ENCODE data around the gene PAQR5.
"Not testable (repeated sequence)": the region's sequence is repeated elsewhere in the genome, so short reads cannot be mapped to it uniquely, and the experiment has no call there.

The PAQR5 gene

DNA sequence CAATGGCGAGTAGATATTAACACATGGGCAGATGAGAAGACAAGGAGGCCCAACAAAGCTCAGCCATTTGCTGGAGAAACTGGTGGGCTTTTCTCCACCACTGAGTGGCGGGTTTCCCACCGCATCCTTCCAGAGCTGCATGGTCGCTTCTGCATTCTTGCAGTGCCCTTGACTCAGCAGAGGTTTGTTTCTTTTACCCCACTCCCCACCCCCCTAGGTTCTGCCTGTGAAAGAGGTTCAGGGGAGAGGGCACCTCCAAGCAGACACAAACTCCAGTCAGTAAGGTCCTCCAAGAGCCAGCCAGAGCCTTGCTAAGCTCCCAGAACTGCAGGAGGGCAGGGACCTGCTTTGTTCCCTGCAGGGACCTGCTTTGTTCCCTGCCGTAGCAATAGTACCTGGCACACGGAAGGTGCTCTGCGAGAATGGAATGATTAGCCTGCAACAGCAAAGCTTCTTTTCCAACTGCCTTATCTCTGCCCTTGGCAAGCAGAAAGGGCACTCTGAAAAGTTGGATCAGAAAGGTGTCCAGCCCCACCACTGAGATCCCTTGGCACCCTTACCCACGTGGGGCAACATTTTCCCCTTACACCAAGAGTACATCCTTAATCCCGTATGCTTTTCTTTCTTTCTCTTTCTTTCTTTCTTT, 1.4 kb downstream of the PAQR5 start:
- in situ Hi-C loops (cut with MboI; ENCODE audit: low pct_unique_long_range_greater_than_20kb, low sequenced_read_pairs, unreplicated experiment), result no loop called here
- no peak for DNase-seq (ENCODE audit: low spot score)
- TF ChIP-seq, protein P1, sequence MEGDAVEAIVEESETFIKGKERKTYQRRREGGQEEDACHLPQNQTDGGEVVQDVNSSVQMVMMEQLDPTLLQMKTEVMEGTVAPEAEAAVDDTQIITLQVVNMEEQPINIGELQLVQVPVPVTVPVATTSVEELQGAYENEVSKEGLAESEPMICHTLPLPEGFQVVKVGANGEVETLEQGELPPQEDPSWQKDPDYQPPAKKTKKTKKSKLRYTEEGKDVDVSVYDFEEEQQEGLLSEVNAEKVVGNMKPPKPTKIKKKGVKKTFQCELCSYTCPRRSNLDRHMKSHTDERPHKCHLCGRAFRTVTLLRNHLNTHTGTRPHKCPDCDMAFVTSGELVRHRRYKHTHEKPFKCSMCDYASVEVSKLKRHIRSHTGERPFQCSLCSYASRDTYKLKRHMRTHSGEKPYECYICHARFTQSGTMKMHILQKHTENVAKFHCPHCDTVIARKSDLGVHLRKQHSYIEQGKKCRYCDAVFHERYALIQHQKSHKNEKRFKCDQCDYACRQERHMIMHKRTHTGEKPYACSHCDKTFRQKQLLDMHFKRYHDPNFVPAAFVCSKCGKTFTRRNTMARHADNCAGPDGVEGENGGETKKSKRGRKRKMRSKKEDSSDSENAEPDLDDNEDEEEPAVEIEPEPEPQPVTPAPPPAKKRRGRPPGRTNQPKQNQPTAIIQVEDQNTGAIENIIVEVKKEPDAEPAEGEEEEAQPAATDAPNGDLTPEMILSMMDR (IDR thresholded peaks at IDR 0.05; ENCODE audit: extremely low read depth, insufficient read depth, missing control alignments), result no peak

DNA sequence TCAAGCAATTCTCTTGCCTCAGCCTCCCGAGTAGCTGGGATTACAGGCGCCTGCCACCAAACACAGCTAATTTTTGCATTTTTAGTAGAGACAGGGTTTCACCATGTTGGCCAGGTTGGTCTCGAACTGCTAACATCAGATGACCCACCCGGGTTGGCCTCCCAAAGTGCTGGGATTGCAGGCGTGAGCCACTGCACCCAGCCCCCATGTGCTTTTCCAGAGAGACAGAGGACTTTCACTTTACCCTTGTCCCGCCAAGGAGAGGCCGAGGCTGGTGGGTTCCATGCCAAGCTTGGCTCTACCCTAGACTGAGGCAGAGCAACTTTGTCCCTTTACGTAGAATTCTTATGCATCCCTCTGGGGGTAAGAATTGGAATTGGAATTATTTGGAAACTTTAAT, 2.4 kb downstream of the PAQR5 start:
- in situ Hi-C loops (cut with MboI; ENCODE audit: low pct_unique_long_range_greater_than_20kb, low sequenced_read_pairs, unreplicated experiment); DNase-seq (ENCODE audit: low spot score): not testable (repeated sequence)

DNA sequence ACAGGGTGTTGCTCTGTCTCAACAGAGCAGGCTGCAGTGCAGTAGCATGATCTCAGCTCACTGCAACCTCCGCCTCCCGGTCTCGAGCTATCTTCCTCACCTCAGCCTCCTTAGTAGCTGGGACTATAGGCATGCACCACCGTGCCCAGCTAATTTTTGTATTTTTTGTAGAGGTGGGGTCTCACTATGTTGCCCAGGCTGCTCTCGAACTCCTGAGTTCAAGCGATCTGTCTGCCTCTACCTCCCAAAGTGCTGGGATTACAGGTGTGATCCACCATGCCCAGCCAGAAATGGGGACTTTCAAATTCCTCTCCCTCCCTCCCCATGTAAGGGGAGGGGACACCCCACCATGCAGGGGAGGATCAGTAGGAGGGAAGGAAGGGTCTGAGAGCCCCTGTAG, 3.4 kb downstream of the PAQR5 start:
- DNase-seq (ENCODE audit: low spot score); in situ Hi-C loops (cut with MboI; ENCODE audit: low pct_unique_long_range_greater_than_20kb, low sequenced_read_pairs, unreplicated experiment): not testable (repeated sequence)

DNA sequence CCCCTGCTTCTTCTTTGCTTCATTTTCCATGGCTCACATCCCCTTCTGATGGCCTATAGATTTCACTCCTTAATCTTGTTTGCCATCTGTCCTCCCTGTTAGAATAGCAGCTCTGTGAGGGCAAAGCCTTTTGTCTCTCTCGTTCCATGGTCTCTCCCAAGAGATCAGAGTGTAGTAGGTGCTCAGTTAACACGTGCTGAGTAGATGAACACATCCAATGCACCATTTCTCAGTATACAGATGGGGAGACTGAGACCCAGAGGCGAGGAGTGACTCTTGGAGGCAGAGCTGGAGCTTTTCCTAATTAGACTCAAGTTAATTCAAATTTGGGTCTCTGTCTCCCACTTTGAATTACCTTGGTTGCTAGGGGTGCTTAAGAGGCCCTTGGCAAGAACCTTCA, 4.2 kb downstream of the PAQR5 start:
- TF ChIP-seq, protein P1 (IDR thresholded peaks at IDR 0.05; ENCODE audit: extremely low read depth, insufficient read depth, missing control alignments), result no peak
- in situ Hi-C loops (cut with MboI; ENCODE audit: low pct_unique_long_range_greater_than_20kb, low sequenced_read_pairs, unreplicated experiment), result no loop called here
- DNase-seq (ENCODE audit: low spot score), result no peak

DNA sequence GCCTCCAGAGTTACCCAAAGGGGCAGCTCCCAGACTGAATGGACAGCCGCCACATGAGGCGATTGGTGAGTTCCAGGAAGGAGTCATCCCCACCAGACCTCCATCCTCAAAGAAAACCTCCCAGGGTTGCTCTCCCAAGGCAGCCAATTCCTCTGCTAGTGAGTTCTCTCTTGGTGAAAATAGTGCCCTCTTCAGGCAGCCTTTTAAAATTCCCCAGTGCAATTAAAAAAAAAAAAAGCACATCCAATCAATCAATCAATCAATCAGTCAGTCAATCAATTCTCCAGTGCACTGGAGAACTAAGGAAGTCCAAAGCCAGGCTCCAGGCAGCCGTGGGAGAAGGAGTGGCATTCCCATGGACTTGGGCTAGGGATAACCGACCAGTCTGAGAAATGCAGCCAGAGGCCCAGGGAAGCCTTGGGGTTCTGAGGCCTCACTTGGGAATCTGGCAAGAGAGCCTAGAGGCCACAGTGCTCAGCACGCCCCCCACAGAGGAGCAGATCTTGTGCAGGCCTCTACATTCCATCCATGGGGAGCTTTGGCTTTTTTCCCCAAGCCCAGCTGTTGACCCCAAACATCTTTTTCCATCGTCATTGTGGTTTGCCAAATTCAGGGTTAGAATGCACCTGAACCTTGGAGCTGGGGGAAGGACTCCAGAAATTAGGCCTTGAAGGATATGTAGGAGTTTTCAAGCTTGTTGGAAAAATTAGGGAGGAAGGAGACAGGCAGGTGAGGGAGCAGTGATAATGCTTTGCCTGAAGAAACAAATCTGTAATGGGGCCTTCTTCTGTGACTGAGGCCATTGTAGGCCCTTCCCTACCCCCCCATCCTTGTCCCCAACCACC, 4.8 kb downstream of the PAQR5 start:
- in situ Hi-C loops (cut with MboI; ENCODE audit: low pct_unique_long_range_greater_than_20kb, low sequenced_read_pairs, unreplicated experiment), result no loop called here
- TF ChIP-seq, protein P1 (IDR thresholded peaks at IDR 0.05; ENCODE audit: extremely low read depth, insufficient read depth, missing control alignments), result peak; percentile 15
- DNase-seq (ENCODE audit: low spot score), result no peak

DNA sequence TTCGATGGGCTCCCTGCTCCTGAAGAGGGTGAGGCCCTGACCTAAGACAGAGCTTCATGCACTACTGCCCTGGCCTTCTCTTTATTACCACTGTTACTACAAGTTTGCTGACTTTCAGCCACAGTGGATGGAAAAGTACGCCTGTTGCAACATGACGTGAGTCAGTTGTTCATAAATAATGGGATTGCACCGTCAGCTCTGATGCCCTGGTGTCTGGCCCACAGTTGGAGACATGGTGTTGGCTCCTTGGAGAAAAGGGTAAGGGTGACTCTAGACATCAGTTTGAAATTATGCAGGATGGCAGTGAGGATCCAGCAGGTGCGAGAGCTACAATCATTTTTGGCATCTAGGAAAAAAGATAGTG, 5.5 kb downstream of the PAQR5 start:
- TF ChIP-seq, protein P1 (IDR thresholded peaks at IDR 0.05; ENCODE audit: extremely low read depth, insufficient read depth, missing control alignments), result no peak
- DNase-seq (ENCODE audit: low spot score), result no peak
- in situ Hi-C loops (cut with MboI; ENCODE audit: low pct_unique_long_range_greater_than_20kb, low sequenced_read_pairs, unreplicated experiment), result no loop called here

DNA sequence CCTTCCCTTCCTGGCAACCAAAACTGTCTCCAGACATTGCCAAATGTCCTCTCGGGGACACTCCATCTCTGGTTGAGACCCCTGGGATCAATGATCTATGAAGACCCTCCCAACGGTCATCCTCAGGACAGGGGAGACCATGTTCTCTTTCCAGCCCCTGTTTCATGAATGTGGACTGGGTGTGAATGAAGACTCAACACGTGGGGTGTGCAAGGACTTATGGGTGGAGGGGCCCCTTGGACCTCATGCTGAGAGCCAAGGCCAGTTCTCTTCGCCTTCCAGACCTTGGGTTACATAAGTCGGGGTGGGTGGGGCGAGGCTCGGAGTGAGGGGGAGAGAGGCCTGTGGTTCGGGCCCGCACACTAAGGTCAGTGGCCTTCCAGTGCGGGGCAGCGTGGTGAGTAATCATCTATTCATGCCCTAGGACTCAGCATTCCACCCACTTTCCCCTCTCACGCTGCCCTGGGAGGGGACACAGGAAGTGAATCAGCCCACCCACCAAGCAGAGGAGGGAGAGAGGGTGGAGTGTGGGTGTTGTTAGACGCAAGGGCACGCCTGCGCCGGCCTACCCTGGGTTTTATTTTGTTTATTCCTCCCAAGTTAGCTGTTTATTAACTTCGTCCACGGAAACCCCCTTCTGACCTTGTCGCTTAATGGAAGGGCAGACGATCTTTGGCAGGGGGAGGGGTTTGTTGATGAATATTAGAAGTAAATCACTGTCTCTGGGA, 6.7 kb downstream of the PAQR5 start:
- no peak for DNase-seq (ENCODE audit: low spot score)
- in situ Hi-C loops (cut with MboI; ENCODE audit: low pct_unique_long_range_greater_than_20kb, low sequenced_read_pairs, unreplicated experiment), result no loop called here
- TF ChIP-seq, protein P1 (IDR thresholded peaks at IDR 0.05; ENCODE audit: extremely low read depth, insufficient read depth, missing control alignments), result no peak
